GM23338 (cell line): Measurements from ENCODE around the gene DOCK2. TPM values are rescaled to one million over a fixed set of nuclear protein-coding genes. Genes with fewer than 3 reads are reported as not detected.

Experiments
- ATAC-seq: fragments of 200-7000 bp; cut with Tn5 transposase; 3 replicates; pipeline ENCODE4 v1.9.1; 2020
- DNase-seq: peaks from one replicate; pipeline ENCODE4 v3.0.0-alpha.2; 2015; ENCODE audit warnings: low spot score
- H2AFZ ChIP-seq: fragments of 200-600 bp; sonication (generic); 2 replicates; pipeline ENCODE4 v1.8.0; 2016; ENCODE audit warnings: antibody characterized with exemption, mild to moderate bottlenecking, moderate library complexity
- H3F3A ChIP-seq: fragments of 200-600 bp; sonication (generic); replicated peaks from 2 replicates; pipeline ENCODE4 v1.8.0; 2017; ENCODE audit warnings: antibody characterized with exemption, mixed run types, low read depth
- H3K27ac ChIP-seq: fragments of 200-600 bp; sonication (generic); 2 replicates; pipeline ENCODE4 v1.6.1; 2016; ENCODE audit warnings: low read depth
- H3K27me3 ChIP-seq: fragments of 200-600 bp; sonication (generic); 2 replicates; pipeline ENCODE4 v1.8.0; 2016; ENCODE audit warnings: mild to moderate bottlenecking, mixed run types, moderate library complexity; ENCODE audit not compliant: insufficient read depth
- H3K36me3 ChIP-seq: fragments of 200-600 bp; sonication (generic); 2 replicates; pipeline ENCODE4 v1.8.0; 2016; ENCODE audit warnings: mild to moderate bottlenecking; ENCODE audit not compliant: insufficient read depth
- H3K4me1 ChIP-seq: fragments of 200-600 bp; sonication (generic); 2 replicates; pipeline ENCODE4 v1.8.0; 2016; ENCODE audit warnings: mild to moderate bottlenecking, moderate library complexity; ENCODE audit not compliant: insufficient read depth
- H3K4me2 ChIP-seq: fragments of 200-600 bp; sonication (generic); 2 replicates; pipeline ENCODE4 v1.7.1; 2017; ENCODE audit warnings: mixed run types
- H3K4me3 ChIP-seq: fragments of 200-600 bp; sonication (generic); 2 replicates; pipeline ENCODE4 v1.6.1; 2016; ENCODE audit warnings: mixed run types
- H3K79me2 ChIP-seq: fragments of 200-600 bp; sonication (generic); replicated peaks from 2 replicates; pipeline ENCODE4 v1.8.0; 2017; ENCODE audit warnings: mild to moderate bottlenecking; ENCODE audit not compliant: insufficient read depth
- H3K9me2 ChIP-seq: fragments of 200-600 bp; sonication (generic); 2 replicates; pipeline ENCODE4 v1.8.0; 2017; ENCODE audit not compliant: insufficient read depth
- H4K20me1 ChIP-seq: fragments of 200-600 bp; sonication (generic); replicated peaks from 2 replicates; pipeline ENCODE4 v1.8.0; 2017; ENCODE audit warnings: mild to moderate bottlenecking; ENCODE audit not compliant: insufficient read depth
- H3K27ac Mint-ChIP-seq: 2 replicates; pipeline ENCODE4 v1.8.0; 2020; ENCODE audit warnings: inconsistent platforms, mild to moderate bottlenecking, moderate library complexity, mixed read lengths
- H3K27me3 Mint-ChIP-seq: 3 replicates; pipeline ENCODE4 v1.8.0; 2022; ENCODE audit warnings: low read depth, mild to moderate bottlenecking, moderate library complexity, mixed read lengths, inconsistent platforms; ENCODE audit not compliant: insufficient read depth, poor library complexity
- H3K36me3 Mint-ChIP-seq: 3 replicates; pipeline ENCODE4 v1.8.0; 2021; ENCODE audit warnings: low read depth, mild to moderate bottlenecking, inconsistent platforms, moderate library complexity, mixed read lengths
- H3K4me1 Mint-ChIP-seq: 3 replicates; pipeline ENCODE4 v1.8.0; 2020; ENCODE audit warnings: mild to moderate bottlenecking, inconsistent platforms, mixed read lengths
- H3K4me3 Mint-ChIP-seq: 3 replicates; pipeline ENCODE4 v1.8.0; 2021; ENCODE audit warnings: moderate library complexity, mild to moderate bottlenecking, inconsistent platforms, mixed read lengths
- H3K9me3 Mint-ChIP-seq: 3 replicates; pipeline ENCODE4 v1.8.0; 2020; ENCODE audit warnings: moderate library complexity, mild to moderate bottlenecking, inconsistent platforms, mixed read lengths
- CREB1 ChIP-seq: fragments of 250-450 bp; sonication (Bioruptor Pico); IDR thresholded peaks from 2 replicates; pipeline ENCODE4 v1.5.0; 2020; ENCODE audit warnings: low read depth, mild to moderate bottlenecking, moderate library complexity
- EZH2 ChIP-seq: fragments of 200-600 bp; sonication (generic); IDR thresholded peaks from one replicate; pipeline ENCODE4 v1.8.0; 2017; ENCODE audit warnings: antibody characterized with exemption, mild to moderate bottlenecking, low read depth; ENCODE audit not compliant: unreplicated experiment
- JUNB ChIP-seq: IDR thresholded peaks from one replicate; pipeline ENCODE4 v1.6.1; 2016; ENCODE audit warnings: antibody characterized with exemption; ENCODE audit not compliant: unreplicated experiment
- POLR2AphosphoS5 ChIP-seq: IDR thresholded peaks from 2 replicates; pipeline ENCODE4 v1.6.1; 2016; ENCODE audit warnings: antibody characterized with exemption, low read depth
- STAT1 ChIP-seq: IDR thresholded peaks from one replicate; pipeline ENCODE4 v1.6.1; 2016; ENCODE audit warnings: antibody characterized with exemption; ENCODE audit not compliant: unreplicated experiment
- ZNF114 ChIP-seq: fragments of 250-450 bp; sonication (Bioruptor Pico); IDR thresholded peaks from 2 replicates; pipeline ENCODE4 v1.5.0; 2020; ENCODE audit warnings: mild to moderate bottlenecking, moderate library complexity
- ZNF331 ChIP-seq: fragments of 250-450 bp; sonication (Bioruptor Pico); IDR thresholded peaks from 2 replicates; pipeline ENCODE4 v1.5.0; 2020; ENCODE audit warnings: low read depth, mild to moderate bottlenecking, moderate library complexity
- polyA plus RNA-seq: library from polyadenylated mRNA; unstranded; fragments of >200 nt; fragmentation: Nextera tagmentation; extraction: Ambion mirVana; gene quantifications from 2 replicates; pipeline ENCODE4 v1.2.1, GENCODE V29; 2016
- total RNA-seq: library from RNA; depleted of rRNA; stranded (reverse); fragments of >200 nt; shearing (Covaris generic); gene quantifications from 2 replicates; pipeline ENCODE4 v1.2.3, GENCODE V29; 2014
- TF ChIP-seq, protein P1 (sequence below), 2 experiments: fragments of 200-600 bp in 1 of 2; sonication (generic) in 1 of 2; conservative IDR thresholded peaks; 2 replicates each; pipeline versions ENCODE4 v1.5.1 to v1.6.1; 2016 to 2017; ENCODE audit warnings: antibody characterized with exemption in 2 of 2, low read depth in 2 of 2, mild to moderate bottlenecking in 2 of 2, moderate library complexity in 1 of 2
- TF ChIP-seq, protein P2 (sequence below): IDR thresholded peaks from one replicate; pipeline ENCODE4 v1.6.1; 2018; ENCODE audit warnings: antibody characterized with exemption; ENCODE audit not compliant: unreplicated experiment

Gene DOCK2
- total and polyA plus RNA-seq, 2 experiments from 2014 or later, result 3.7 to 9.4 TPM

DNA sequence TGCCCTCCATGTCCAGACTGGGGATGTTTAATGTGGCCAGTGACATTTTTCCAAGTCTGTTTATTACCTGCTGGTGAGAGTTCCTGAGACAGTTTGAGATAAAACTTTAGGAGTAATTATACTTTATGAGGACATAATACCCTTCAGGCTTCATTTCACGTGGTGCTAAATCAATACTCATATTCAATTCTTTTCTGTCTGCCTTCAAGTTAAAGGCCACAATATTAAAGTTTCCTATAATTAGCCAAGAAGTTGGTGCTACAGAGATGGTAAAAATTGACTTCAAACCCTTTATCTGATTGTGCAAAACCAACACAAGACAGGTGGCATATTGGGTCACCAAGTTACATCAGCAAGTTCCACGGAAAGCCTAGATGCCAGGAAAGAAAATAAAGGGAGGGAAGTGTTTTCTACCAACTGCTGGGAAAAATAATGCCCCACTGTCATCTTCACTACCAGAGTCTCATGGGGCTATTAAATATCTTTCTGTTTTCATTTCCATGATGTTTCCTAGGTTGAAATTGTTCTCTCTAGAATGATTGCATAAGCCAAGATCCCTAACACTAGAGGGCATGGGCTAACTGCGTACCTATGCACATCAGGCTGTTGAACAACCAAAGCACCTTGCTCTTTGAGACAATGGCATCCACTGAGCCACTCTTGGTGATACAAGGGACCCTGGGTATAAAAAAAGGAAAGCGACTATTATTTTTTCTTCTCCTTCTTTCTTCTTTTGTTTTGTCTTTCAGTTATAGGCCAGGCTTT is 274.6 kb downstream of the DOCK2 start:
- TF ChIP-seq ZNF331 (CRISPR knock-in tag), result no peak
- TF ChIP-seq, protein P1, sequence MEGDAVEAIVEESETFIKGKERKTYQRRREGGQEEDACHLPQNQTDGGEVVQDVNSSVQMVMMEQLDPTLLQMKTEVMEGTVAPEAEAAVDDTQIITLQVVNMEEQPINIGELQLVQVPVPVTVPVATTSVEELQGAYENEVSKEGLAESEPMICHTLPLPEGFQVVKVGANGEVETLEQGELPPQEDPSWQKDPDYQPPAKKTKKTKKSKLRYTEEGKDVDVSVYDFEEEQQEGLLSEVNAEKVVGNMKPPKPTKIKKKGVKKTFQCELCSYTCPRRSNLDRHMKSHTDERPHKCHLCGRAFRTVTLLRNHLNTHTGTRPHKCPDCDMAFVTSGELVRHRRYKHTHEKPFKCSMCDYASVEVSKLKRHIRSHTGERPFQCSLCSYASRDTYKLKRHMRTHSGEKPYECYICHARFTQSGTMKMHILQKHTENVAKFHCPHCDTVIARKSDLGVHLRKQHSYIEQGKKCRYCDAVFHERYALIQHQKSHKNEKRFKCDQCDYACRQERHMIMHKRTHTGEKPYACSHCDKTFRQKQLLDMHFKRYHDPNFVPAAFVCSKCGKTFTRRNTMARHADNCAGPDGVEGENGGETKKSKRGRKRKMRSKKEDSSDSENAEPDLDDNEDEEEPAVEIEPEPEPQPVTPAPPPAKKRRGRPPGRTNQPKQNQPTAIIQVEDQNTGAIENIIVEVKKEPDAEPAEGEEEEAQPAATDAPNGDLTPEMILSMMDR (conservative IDR thresholded peaks at IDR 0.05; ENCODE audit: low read depth in 2 of 2), result peak; percentile 31 to 59
- Histone ChIP-seq H3K4me2 (no peak overlapping the region), H3K9me2 (no peaks in the 10 kb centered on the region), H3K36me3 (no peaks in the 10 kb centered on the region), H3K27me3 (no peaks in the 10 kb centered on the region), H3F3A (no peaks in the 10 kb centered on the region), H3K4me3 (no peak overlapping the region), H3K4me1 (no peaks in the 10 kb centered on the region), H2AFZ (no peak overlapping the region), H3K79me2 (no peaks in the 10 kb centered on the region), H3K27ac (no peak overlapping the region), H4K20me1 (no peaks in the 10 kb centered on the region)
- no peaks in the 10 kb centered on the region for H3K36me3 Mint-ChIP-seq
- peaks cover 6% of the 10 kb centered on the region for H3K27me3 Mint-ChIP-seq
- H3K27ac Mint-ChIP-seq, result no peak overlapping the region
- H3K4me1 Mint-ChIP-seq, result peaks cover 9% of the 10 kb centered on the region; the same call in 2 of the 3 replicates
- ATAC-seq, result no peak
- H3K4me3 Mint-ChIP-seq, result no peak overlapping the region
- DNase-seq, result no peak
- no peaks in the 10 kb centered on the region for H3K9me3 Mint-ChIP-seq

DNA sequence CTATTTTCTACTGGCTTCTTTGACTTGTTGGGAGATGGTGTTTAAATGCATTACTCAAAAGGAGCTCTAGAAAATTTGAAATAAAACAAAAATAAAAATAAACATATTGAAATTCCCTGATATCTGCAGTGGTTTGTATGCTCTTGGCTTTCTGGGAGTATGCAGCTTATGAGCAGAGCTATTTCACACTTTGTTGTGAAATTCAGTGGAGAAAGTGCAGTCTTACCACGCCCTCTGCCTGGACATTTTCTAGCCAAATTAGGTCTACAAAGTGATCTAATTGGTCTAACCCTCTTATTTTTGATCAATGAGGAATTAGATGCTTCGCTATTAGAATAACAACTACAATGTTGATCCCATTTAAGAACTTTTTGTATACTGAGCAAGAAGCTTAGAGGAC is 276.4 kb downstream of the DOCK2 start:
- no peak overlapping the region for H3K27ac ChIP-seq
- no peaks in the 10 kb centered on the region for H3F3A ChIP-seq
- no peaks in the 10 kb centered on the region; the same call in 2 of the 3 replicates for H3K4me1 Mint-ChIP-seq
- no peaks in the 10 kb centered on the region for H3K27me3 ChIP-seq
- H3K27me3 Mint-ChIP-seq, result peaks cover 6% of the 10 kb centered on the region
- no peaks in the 10 kb centered on the region for H3K9me3 Mint-ChIP-seq
- no peaks in the 10 kb centered on the region for H3K4me1 ChIP-seq
- H4K20me1 ChIP-seq, result no peaks in the 10 kb centered on the region
- ATAC-seq (no peak), DNase-seq (no peak)
- no peaks in the 10 kb centered on the region for H3K36me3 Mint-ChIP-seq
- H3K4me2 ChIP-seq, result no peak overlapping the region
- H2AFZ ChIP-seq, result no peak overlapping the region
- H3K9me2 ChIP-seq, result no peaks in the 10 kb centered on the region
- no peaks in the 10 kb centered on the region for H3K79me2 ChIP-seq
- H3K4me3 Mint-ChIP-seq, result no peak overlapping the region
- no peaks in the 10 kb centered on the region for H3K36me3 ChIP-seq
- H3K4me3 ChIP-seq, result no peak overlapping the region
- no peak overlapping the region for H3K27ac Mint-ChIP-seq
- TF ChIP-seq POLR2AphosphoS5 (no peak), CREB1 (CRISPR knock-in tag) (no peak), STAT1 (no peak), EZH2 (no peak), JUNB (no peak), ZNF114 (CRISPR knock-in tag) (no peak)
- TF ChIP-seq, protein P2, sequence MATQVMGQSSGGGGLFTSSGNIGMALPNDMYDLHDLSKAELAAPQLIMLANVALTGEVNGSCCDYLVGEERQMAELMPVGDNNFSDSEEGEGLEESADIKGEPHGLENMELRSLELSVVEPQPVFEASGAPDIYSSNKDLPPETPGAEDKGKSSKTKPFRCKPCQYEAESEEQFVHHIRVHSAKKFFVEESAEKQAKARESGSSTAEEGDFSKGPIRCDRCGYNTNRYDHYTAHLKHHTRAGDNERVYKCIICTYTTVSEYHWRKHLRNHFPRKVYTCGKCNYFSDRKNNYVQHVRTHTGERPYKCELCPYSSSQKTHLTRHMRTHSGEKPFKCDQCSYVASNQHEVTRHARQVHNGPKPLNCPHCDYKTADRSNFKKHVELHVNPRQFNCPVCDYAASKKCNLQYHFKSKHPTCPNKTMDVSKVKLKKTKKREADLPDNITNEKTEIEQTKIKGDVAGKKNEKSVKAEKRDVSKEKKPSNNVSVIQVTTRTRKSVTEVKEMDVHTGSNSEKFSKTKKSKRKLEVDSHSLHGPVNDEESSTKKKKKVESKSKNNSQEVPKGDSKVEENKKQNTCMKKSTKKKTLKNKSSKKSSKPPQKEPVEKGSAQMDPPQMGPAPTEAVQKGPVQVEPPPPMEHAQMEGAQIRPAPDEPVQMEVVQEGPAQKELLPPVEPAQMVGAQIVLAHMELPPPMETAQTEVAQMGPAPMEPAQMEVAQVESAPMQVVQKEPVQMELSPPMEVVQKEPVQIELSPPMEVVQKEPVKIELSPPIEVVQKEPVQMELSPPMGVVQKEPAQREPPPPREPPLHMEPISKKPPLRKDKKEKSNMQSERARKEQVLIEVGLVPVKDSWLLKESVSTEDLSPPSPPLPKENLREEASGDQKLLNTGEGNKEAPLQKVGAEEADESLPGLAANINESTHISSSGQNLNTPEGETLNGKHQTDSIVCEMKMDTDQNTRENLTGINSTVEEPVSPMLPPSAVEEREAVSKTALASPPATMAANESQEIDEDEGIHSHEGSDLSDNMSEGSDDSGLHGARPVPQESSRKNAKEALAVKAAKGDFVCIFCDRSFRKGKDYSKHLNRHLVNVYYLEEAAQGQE, result no peak
- TF ChIP-seq, protein P1 (conservative IDR thresholded peaks at IDR 0.05; ENCODE audit: low read depth in 2 of 2), result no peak
